Measurements from ENCODE around the gene TBC1D2B. TPM values are rescaled to one million over a fixed set of nuclear protein-coding genes. Genes with fewer than 3 reads are reported as not detected.

Gene TBC1D2B
- 50.4 TPM for total RNA-seq

DNA sequence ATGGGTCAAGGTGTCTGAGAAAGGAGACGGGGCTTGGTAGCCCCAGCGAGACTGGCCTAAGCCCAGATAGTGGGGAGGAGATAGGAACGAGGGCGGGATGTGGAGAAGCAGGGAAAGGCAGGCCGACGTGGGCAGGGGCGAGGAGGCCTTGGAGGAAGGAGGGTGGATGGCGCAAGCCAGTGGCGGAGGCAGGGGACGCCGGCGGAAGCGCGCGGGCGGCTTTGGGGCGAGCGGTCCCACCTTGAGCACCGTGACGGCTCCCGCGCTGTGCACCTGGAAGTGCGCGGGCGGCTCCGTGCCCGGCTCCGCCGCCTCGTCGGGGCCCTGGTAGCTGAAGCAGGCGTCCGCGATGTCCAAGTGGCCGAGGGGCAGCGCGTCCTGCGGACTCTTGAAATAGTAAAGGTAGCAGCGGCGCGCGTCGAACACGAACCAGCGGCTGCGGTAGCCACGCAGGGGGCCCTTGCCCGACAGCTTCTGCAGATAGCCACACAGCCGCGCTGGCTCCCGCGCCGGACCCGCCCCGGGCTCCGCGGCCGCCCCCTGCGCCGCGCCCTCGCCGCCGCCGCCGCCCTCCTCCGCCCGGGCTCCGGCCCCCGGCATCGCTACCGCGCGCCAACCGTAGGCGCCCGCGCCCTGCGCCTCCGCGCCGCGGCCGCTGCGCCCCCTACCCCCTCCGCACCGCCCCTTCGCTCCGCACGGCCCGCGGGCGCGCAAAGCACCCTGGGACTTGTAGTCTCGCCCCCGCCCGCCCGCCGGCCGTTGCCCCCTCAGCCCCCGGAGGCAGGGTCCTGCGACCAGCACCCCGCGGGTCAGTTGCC, at the start of gene TBC1D2B:
Gene TBC1D2B, minus strand, starts transcription at position 659 of the 818 bp plus-strand sequence. Its CDS starts 59 bp downstream, at position 600.
- DNase-seq (ENCODE audit: low spot score), result peak; percentile 82
- peak; percentile 82 for ATAC-seq

GRCh38 chr15:78125267-78125666, 47.8 kb upstream of the TBC1D2B start:
- no peak for ATAC-seq

DNA sequence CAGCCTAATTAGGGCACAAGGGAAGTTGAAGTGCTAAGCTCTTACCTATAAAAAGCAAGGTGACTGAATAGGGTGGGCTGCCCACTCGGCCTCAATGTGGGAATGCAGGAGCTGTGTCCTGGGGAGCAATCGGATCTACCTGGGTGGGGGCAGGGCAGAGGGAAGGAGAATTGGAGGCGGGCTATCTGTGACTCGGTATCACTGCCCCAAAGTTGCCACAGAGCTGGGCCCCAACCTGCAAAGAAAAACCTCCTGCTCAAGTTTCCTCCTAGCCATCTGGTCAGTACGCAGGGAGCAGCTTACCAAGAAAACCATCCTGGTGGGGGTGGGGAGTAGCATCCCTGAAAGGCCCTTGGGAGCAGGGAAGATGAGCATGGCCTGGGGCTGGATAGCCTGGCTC, 43.0 kb upstream of the TBC1D2B start:
- DNase-seq (ENCODE audit: low spot score) (no peak), ATAC-seq (no peak)

More at GRCh38 chr15:78125267-78125666, 47.8 kb upstream of the TBC1D2B start:
- no peak for DNase-seq (ENCODE audit: low spot score)

DNA sequence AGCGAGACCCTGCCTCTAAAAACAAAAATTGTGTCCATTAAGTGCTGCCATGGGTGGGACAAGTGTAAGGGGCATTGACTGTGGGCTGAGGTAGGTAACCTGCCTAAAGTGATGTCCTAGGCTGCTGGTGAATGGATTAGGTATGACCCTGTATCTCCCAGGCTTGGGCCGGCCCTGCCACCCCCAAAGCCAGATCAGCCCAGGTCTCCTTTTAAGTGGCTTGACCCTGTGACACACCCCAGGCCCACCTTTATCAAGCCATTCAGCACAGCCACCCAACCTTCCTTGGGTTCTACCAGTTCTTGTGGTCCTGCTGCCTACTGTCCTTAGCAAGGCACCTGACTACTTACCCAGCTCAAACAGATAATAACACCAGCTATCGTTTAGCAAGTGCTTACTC, 35.0 kb upstream of the TBC1D2B start:
- DNase-seq (ENCODE audit: low spot score) (no peak), ATAC-seq (no peak)

DNA sequence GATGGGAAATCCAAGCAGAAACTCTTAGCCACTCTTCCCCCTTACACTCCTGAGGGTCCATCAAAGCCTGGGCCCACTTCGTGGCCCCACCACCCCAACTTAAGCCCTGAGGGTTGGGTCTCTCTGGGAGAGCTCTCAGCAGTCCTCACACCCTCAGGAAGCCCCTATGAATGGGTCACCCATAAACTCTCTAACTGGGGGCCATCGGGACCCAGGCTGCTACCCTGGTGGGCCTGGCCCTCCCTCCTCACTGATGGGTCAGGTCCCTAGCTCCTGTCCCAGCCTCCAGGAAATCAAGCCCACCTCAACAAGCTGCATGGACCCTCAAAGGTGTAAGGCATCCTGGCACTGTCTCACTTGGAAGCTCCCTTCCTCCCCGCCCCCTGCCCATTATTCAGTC, 34.3 kb upstream of the TBC1D2B start:
- DNase-seq (ENCODE audit: low spot score), result no peak
- no peak for ATAC-seq

DNA sequence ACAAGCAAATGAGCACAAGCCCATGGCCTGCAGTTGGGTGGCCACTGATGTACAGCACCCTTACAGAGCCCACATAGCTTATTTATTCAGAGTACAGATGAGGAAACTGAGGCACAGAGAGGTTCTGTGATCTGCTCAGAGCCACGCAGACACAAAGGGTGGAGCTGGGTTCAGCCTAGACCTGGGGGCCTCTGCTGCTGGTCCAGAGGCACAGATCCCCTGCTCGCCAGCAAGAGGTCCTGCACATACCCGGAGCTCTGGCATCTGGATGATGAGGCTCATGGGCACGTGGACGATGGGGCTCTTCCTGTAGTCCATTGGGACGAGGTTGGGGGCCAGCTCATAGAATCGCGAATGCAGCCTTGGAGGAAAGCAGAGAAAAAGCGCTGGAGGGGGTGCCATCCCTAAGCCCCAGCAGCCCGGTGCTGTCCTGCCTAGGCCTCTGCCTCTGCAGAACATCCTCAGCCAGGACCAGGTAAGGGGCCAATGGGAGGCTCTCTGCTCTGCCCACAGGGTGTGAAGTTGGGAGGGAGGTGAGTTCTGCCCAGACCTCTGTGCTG, 33.5 kb upstream of the TBC1D2B start:
- ATAC-seq (no peak), DNase-seq (ENCODE audit: low spot score) (no peak)

DNA sequence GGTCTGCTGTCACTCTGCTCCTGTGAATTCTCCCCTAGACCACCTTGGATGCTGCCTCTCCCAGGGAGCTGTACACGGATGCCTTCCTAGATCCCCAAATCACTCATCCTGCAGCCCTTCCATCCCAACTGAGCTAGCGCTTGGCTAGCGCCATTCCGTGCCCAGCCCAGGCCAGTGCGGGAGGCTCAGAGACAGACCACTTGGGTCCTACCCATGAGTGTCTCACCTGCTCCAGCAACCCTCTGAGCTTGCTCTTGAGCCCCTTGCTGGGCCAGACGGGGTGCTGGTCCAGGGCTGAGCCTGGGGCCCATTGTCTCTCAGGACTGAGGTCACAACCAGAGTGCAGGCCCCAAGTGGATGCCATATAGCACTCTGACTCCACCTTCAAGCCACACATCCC, 32.6 kb upstream of the TBC1D2B start:
- ATAC-seq, result no peak
- DNase-seq (ENCODE audit: low spot score), result no peak

DNA sequence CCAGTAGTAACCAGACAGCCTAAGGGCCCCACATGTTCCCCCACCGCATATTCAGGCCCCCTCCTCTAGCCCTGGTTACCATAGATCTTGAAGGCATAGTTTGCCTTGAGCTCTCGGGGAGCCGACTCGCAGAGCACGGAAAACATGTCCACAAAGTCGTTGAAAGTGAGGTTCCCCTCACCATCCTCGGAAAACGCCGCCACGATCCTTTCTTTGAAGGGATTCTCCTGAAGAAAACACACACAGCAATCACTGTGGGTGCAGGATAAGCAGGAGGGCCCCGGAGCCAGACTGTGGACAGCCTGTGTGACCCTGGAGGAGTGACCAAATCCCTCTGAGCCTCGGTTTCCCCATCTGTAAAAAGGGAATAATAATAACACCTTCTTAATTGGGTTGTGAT, 31.6 kb upstream of the TBC1D2B start:
- ATAC-seq (no peak), DNase-seq (ENCODE audit: low spot score) (no peak)

DNA sequence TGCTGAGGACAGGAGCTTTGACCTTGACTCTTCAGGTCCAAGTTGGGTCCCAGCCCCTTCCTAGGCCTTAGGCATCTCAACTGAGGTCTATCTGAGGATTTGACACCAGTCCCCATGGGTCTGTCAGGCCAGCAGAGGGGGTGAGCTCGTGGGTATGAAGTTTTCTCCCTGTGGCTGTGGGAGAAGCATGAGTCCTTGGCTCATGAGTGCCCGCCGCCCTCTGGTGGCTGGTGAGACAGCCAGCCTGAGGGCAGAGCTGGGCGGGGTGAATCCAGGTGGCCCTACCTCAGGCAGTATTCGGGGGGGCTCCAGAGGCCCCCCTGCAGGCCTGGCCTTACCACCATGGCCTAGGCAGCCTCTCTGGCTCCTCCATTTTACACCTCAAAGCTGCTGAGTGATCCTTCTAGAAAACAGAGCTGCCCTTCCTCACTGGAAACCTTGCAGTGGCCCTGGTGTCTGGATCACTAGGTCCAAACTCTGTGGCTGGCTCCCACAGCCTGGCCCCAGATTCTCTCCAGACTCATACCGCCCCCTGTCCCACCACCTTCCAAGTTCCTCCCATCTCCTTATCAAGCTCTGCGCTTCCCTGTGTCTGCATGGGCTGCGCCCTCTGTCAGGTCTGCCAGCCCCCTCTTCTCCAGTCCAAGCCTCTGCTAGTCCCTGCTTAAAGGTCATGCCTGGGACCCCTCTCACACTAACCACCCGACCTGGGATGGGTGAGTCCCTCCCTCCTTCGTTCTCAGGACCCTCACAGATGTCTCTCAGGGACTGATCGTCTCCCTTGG, 31.0 kb upstream of the TBC1D2B start:
- peak; percentile 84 for DNase-seq (ENCODE audit: low spot score)
- ATAC-seq, result peak; percentile 96

DNA sequence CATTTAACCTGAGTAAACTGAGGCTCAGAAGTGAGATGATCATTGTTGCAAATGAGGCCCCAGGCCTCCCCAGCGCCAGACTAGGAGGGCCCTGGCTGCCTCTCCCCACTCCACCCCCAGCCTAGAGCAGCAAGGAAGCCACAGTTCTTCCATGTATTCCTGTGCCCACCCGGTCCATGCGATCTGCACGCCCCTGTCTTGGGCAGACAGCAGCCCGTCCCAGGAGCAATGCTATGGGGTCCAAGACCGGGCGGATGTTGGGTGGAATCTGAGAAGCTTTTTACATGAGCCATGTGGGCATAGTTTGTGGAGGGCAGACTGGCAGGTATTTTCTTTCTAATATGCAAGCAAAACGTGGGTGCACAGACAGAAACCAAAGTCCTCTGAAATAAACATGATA, 30.0 kb upstream of the TBC1D2B start:
- ATAC-seq (no peak), DNase-seq (ENCODE audit: low spot score) (no peak)

- ATAC-seq, result no peak
Observed at GRCh38 chr15:78105476-78106241, 28.1 kb upstream of the TBC1D2B start.

GRCh38 chr15:78104566-78105475, 27.3 kb upstream of the TBC1D2B start:
- DNase-seq (ENCODE audit: low spot score) (no peak), ATAC-seq (no peak)

More at GRCh38 chr15:78105476-78106241, 28.1 kb upstream of the TBC1D2B start:
- no peak for DNase-seq (ENCODE audit: low spot score)

DNA sequence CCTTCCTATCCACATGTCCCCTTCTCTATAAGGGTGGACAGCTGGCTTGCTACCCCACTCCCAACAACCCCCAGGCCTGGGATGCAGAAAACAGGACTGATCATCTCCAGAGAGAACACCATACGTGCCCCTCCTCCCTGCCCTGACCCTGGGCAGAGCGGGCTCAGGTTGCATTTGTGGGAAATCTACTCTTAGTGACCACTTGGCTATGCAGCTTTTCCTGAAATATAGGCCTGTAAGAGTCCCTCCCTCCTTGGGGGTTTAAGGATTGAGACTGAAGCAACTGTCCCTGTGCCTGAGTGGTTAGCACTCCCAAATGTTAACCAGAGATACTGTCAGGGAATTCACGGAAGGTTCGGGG, 26.6 kb upstream of the TBC1D2B start:
- ATAC-seq (no peak), DNase-seq (ENCODE audit: low spot score) (no peak)

DNA sequence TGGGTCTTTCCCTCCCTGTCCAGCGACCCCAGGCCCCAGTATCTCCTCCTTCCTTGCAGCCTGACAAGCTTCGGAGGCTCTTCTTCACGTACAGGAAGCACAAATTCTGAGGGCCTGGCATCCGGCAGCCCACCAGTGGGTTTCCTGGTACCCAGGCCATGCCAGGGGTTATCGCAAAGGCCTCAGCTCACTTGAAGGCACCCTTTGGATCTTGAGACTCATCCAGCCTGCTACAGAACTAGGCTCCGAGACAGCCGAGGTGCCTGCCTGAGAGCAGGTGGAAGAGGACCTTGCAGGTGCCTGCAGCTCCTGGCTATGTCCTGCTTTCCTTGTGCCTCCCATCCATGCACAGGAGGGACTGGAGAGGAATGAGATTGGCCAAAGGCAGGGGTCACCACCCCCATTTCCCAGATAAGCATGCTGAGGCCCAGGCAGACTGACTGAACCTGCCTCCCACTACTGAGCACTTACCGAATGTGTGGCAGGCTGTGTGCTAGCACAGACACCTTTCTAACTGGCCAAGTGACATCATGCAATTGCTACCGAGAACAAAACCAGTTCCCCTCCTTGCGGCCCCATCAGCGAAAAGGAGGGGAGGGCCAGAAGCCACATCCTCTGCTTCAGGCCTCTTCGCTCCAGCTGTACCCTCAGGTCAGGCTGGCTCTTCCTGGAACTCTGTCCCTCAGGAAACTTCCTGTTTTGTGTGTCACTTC, 26.1 kb upstream of the TBC1D2B start:
- no peak for ATAC-seq
- DNase-seq (ENCODE audit: low spot score), result no peak

DNA sequence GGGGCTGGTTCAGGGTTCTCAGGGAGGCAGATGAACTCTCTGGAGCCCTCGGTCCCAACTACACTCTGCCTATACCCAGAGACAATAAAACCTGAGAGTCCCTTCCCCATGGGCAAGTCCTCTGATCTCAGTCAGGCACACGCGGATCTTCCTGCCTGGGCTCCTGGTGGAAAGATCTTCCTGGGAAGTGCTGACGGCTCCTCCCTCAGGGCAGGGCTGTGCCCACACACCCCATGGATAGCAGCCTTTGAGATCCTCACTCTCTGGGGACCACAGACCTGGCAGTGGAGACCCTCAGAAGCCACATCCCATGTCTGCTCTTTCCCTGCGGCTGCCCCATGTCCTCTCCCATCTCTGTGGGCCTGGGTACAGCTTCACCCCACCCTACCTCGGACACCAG, 25.2 kb upstream of the TBC1D2B start:
- no peak for DNase-seq (ENCODE audit: low spot score)
- no peak for ATAC-seq

DNA sequence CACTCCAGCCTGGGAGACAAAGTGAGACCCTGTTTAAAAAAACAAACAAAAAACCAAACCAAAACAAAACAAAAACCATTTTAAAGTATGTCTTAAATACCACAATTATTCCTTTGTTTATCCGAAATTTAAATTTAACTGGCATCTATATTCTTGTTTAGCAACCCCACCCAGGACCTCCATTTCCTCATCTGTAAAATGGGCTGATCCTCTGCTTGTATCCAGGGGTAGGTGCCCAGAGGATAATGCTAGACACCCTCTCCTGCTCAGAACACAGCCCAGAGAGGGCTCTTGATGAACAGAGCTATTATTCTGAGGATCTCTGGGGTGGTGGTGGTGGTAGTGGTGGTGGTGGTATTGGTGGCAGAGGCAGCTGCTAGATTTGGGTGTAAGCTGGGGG, 24.7 kb upstream of the TBC1D2B start:
- DNase-seq (ENCODE audit: low spot score), result no peak
- ATAC-seq, result no peak

GRCh38 chr15:78101423-78102105, 24.1 kb upstream of the TBC1D2B start:
- ATAC-seq (no peak), DNase-seq (ENCODE audit: low spot score) (no peak)

DNA sequence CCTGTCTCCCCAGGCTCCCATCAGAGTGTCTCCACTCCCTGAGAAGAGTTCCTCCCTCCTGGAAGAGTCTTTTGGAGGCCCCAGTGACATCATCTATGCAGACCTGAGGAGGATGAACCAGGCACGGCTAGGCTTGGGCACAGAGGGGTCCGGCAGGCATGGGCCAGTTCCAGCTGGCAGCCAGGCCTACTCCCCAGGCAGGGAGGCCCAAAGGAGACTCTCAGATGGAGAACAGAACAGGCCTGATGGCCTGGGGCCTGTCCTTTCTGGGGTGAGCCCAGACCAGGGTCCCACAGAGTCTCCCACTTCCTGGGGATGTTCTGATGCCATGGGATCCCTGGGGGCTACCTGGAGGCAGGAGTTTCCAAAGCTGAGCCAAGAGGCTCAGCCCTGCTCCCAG, 23.4 kb upstream of the TBC1D2B start:
- no peak for DNase-seq (ENCODE audit: low spot score)
- ATAC-seq, result no peak
